Activated T-helper 1 cell treated with anti-CD3 and anti-CD28 coated beads, Interleukin-12 subunit alpha, Interleukin-12 subunit beta, Interleukin-2, Interleukin-4 antibody, amounts not matched to agents 30 ng/mL and 10 ng/mL and 1 ng/mL, durations not matched to agents 14 hours and 24 hours and 36 hours (primary cell): ENCODE results near the gene PSD4. TPM values are rescaled to one million over a fixed set of nuclear protein-coding genes. Genes with fewer than 3 reads are reported as not detected.
A peak's percentile ranks its signal among the peaks of the same experiment; 100 is the strongest.
"Not testable (repeated sequence)": the region's sequence is repeated elsewhere in the genome, so short reads cannot be mapped to it uniquely, and the experiment has no call there.

ENCODE experiments used
- DNase-seq: peaks from one replicate; pipeline ENCODE4 v3.0.0; 2021; ENCODE audit warnings: low spot score
- H3K27ac Mint-ChIP-seq: one replicate; pipeline ENCODE4 v1.8.0; 2021; ENCODE audit warnings: mild to moderate bottlenecking, mixed read lengths
- H3K27me3 Mint-ChIP-seq: one replicate; pipeline ENCODE4 v1.8.0; 2022; ENCODE audit warnings: mild to moderate bottlenecking, moderate library complexity, mixed read lengths; ENCODE audit not compliant: insufficient read depth
- H3K36me3 Mint-ChIP-seq: one replicate; pipeline ENCODE4 v1.8.0; 2021; ENCODE audit warnings: low read depth, mixed read lengths
- H3K4me1 Mint-ChIP-seq: one replicate; pipeline ENCODE4 v1.8.0; 2021; ENCODE audit warnings: low read depth, mixed read lengths
- H3K4me3 Mint-ChIP-seq: one replicate; pipeline ENCODE4 v1.8.0; 2021; ENCODE audit warnings: mild to moderate bottlenecking, moderate library complexity, mixed read lengths
- H3K9me3 Mint-ChIP-seq: one replicate; pipeline ENCODE4 v1.8.0; 2021; ENCODE audit warnings: mixed read lengths
- intact Hi-C: fragments of 100-400 bp; cut with micrococcal nuclease; formaldehyde crosslinking; loops from one replicate; pipeline ENCODE4 v1.15.1; 2024
- total RNA-seq: library from RNA; stranded (reverse); gene quantifications from 2 replicates; pipeline ENCODE4 v1.2.3, GENCODE V29; 2022

The PSD4 gene
- total RNA-seq, 1 donor from 2014 or later: 257 TPM

DNA sequence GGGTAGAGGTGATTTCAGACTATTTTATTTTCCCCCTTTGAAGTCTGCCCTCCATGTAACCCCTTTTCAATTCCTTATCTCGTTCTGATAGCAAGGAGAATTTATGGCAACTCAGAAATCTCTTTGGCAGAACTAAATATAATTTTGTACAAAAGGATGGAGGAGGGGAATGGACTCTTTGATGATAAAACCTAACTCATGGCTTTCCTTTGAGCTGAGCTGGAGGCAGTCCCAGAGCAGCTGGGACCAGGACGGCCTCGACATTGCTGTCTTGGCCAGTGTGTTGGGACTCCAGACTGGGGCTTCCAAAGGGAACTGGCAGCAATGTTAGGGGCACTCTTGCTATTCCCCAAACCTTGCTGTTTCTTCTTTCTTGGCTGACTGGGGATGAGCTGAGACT is 57.3 kb downstream of the PSD4 start:
- Mint-ChIP-seq H3K27ac (peak overlapping the region; percentile 65), H3K4me3 (no peak overlapping the region), H3K36me3 (peaks cover 2% of the 10 kb centered on the region), H3K27me3 (peaks cover 3% of the 10 kb centered on the region), H3K9me3 (no peaks in the 10 kb centered on the region), H3K4me1 (peaks cover 42% of the 10 kb centered on the region)
- intact Hi-C loops: no loop called here
- DNase-seq: no peak

DNA sequence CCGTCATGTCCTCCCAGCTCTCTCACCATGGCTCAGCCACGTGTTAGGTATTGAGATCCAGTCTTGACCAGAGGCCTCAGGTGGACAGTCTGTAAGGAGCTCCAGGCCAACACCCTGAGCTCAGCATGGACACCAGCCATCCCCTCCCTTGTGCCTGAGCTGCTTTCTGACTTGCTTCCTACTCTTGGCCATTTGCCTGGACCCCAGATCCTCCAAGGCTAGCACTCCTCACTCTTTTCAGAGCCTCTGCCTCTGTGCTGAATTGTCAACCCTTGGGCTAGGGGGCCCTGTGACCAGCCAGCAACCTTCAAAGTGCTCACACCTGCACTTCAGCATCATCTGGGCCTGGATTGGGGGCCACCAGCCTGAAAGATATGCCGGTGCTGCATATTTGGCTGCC is 58.4 kb downstream of the PSD4 start:
- intact Hi-C loops: no loop called here
- Mint-ChIP-seq H3K9me3 (no peaks in the 10 kb centered on the region), H3K27me3 (peaks cover 3% of the 10 kb centered on the region), H3K4me1 (peaks cover 42% of the 10 kb centered on the region), H3K27ac (peak overlapping the region; percentile 28), H3K4me3 (no peak overlapping the region), H3K36me3 (peaks cover 2% of the 10 kb centered on the region)
- DNase-seq: no peak

DNA sequence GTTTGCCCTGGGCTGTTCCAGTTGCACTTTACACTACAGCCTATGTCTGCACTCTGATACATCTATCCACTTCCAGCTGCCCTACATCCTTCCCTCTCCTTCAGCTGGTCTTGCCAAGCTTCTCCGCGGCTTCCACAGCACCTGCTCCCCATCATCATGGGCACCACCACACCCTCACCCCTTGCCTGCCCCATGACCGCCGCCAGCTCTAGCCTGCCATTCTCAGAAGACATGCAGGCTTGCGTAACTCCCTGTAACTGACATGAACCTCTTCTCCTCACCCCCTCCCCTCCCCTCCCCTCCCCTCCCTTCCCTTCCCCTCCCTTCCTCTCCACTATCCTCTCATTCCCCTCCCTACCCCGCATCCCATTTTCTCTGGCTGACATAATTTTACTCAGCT is 59.0 kb downstream of the PSD4 start:
- H3K27ac Mint-ChIP-seq: no peak overlapping the region

DNA sequence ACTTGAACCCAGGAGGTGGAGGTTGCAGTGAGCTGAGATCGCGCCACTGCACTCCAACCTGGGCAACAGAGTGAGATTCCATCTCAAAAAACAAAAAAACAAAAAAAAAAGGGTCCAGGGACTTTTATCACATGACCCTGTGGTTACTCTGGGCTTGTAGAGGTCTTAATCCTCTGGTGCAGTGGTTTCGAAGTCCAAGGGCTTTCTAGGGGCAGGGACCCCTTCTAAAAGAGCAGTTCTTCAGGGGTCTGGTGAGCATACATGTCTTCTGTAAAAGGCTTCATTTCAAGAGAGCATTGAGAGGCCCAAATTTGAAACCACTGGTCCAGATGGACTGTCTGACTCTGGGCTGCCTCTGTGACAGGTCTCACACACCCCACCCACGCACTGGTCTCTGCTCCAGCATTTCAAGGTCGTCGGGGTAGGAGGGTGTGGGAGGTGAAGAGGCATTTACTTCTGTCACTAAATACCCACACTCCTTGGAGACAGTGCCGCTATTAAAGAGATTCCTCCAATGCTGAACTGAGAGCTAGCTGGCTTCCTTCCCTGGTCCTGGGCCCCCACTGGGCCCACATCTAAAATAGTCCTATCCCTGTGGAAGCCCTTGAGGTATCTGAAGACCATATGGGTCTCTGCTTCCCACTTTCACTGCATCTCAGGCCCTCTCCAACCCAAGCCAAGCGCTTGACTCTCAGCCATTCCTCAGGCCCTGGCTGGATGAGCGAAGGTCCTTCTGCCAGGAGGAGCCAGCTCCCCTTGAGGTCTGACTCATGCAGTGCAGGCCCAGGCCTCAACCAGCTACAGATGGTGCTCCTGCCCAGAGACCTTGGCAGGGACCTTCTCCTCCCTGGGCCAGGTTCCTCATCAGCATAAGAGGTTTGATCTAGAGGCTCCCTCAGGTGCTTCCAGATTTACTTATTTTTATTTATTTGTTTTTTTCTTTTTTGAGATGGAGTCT is 60.1 kb downstream of the PSD4 start:
- Mint-ChIP-seq H3K27me3 (peaks cover 3% of the 10 kb centered on the region), H3K9me3 (no peaks in the 10 kb centered on the region), H3K27ac (peak overlapping the region; percentile 68), H3K4me3 (peak overlapping the region; percentile 51), H3K4me1 (peaks cover 33% of the 10 kb centered on the region), H3K36me3 (peaks cover 2% of the 10 kb centered on the region)
- DNase-seq: no peak
- intact Hi-C loops: loop anchor here (2.0 kb wide), 2 partner anchors 29 to 59 kb away; no protein-coding TSS in a partner anchor

More for the DNA sequence above, 59.0 kb downstream of the PSD4 start:
- Mint-ChIP-seq H3K9me3 (no peaks in the 10 kb centered on the region), H3K36me3 (peaks cover 2% of the 10 kb centered on the region), H3K27me3 (peaks cover 3% of the 10 kb centered on the region), H3K4me3 (no peak overlapping the region), H3K4me1 (peaks cover 42% of the 10 kb centered on the region)
- intact Hi-C loops: no loop called here
- no peak for DNase-seq

DNA sequence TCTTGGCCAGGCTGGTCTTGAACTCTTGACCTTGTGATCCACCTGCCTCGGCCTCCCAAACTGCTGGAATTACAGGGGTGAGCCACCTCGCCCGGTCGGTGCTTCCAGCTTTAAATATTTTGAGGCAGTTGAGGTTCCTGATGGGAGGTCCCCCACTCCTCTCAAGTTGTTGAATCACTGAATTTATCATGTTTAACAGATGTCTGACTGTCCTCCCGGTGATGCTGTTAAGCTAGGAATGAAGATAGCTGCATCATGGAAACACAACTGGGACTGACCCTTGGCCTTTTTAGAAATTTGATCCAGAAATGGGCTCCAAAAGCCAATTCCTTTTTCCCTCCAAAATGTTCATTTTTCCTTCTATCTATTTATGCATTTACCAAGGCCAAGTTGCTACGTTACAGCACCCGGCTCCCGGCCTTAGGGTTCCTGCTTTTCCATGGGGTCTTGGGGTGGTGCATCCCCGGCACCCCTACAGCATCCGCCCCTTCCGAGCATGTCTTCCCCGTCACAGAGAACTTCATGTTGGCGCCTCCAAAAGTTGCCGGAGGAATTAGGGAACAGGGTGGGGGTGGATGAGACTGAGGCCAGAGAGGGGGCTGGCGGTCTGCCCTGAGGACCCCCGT is 61.1 kb downstream of the PSD4 start:
- no peak for DNase-seq
- Mint-ChIP-seq H3K36me3 (peaks cover 2% of the 10 kb centered on the region), H3K4me1 (peaks cover 26% of the 10 kb centered on the region), H3K9me3 (no peaks in the 10 kb centered on the region), H3K27ac (peak overlapping the region; percentile 72), H3K27me3 (peaks cover 3% of the 10 kb centered on the region), H3K4me3 (peak overlapping the region; percentile 89)
- intact Hi-C loops: loop anchor here (2.0 kb wide), 2 partner anchors 30 to 60 kb away; no protein-coding TSS in a partner anchor

DNA sequence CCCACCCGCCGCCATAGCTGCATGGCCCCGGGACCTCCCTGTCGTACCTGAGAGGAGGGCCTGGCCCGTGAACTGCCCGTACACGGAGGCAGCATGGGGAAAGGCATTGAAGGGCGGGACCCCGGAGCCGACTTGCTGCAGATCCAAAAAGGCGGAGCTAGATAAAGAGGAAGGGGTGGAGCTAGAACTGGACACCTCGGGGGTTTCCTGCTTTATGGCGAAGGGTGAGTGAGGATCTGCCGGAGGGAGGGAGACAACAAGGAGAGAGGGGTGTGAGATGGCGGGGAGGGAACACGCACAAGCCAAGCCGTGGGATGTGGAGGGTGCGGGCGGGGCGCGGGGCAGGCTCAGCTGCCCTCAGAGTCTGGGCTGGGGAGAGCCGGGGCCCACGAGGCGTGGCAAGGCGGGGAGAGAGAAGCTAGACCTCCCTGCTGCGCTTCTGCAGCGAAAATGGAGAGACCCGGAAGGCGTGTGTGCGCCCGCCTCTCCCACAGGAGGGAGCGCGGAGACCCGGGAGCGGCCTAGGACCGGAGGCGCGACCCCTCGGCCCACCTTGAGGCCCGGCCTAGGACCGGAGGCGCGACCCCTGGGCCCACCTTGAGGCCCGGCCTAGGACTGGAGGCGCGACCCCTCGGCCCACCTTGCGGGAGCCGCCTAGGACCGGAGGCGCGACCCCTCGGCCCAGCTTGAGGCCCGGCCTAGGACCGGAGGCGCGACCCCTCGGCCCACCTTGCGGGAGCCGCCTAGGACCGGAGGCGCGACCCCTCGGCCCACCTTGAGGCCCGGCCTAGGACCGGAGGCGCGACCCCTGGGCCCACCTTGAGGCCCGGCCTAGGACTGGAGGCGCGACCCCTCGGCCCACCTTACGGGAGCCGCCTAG is 61.8 kb downstream of the PSD4 start:
- Mint-ChIP-seq H3K4me1 (peaks cover 25% of the 10 kb centered on the region), H3K4me3 (peak overlapping the region; percentile 89), H3K27ac (peak overlapping the region; percentile 91)
- intact Hi-C loops: loop anchor here (2.0 kb wide), 2 partner anchors 31 to 61 kb away; no protein-coding TSS in a partner anchor
- H3K27me3 Mint-ChIP-seq, H3K9me3 Mint-ChIP-seq, H3K36me3 Mint-ChIP-seq: not testable (repeated sequence)
- peak; percentile 44 for DNase-seq

DNA sequence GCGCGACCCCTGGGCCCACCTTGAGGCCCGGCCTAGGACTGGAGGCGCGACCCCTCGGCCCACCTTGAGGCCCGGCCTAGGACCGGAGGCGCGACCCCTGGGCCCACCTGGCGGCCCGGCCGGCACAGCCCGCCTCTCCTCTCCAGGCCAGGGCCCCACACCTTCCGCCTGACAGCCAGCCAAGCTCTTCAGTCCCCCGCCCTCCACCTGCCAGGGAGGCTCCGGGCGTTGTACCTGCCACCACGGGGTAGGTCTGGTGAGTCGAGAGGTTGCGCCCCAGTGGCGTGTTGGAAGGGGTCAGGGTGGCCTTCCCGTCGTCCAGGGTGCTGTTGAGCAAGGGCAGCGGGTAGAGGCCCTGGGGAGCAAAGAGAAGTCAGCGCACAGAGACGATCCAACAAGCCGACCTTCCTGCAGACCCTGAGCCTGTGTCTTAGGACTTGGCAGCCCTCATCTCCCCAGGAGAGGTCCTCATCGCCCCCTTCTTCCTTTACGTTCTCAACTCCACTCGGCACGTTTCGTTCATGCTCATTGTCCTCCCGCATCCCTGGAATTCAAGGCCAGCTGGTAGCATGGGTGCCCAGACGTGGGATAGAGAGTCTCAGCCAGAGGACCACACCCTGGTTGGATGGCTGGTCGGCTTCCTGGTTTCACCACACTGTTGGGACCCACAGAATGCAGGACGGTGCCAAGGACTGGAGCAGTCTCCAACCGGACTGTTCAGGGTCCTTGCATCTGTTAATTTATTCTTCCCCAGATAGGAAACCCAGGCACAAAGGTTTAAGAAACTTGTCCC is 62.8 kb downstream of the PSD4 start:
- Mint-ChIP-seq H3K27me3 (no peaks in the 10 kb centered on the region), H3K4me3 (peak overlapping the region; percentile 74), H3K9me3 (no peaks in the 10 kb centered on the region), H3K27ac (peak overlapping the region; percentile 35), H3K36me3 (peaks cover 2% of the 10 kb centered on the region), H3K4me1 (peaks cover 24% of the 10 kb centered on the region)
- DNase-seq: no peak
- intact Hi-C loops: no loop called here

DNA sequence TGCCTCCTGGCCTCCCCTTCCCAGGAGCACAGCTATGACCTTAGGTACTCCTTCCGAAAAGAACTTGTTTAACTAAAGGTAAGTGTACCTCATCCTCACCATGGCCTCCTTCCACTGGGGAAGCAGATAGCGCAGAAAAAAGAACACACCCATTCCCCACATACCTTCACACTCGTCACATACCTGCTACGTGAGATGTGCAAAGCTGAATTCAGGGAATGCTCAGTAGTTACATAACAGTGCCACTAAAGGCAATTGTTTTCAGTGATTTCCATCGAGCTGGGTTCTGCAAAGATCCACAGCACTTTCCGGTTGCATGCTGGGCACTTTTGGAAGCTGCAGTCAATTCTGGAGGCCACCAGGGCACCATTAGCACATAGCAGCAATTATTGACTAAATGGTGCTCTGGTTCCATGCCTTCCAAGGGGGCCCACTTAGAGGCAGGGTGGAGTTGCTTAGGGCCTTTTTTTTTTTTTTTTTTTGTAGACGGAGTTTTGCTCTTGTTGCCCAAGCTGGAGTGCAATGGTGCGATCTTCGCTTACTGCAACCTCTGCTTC is 63.9 kb downstream of the PSD4 start:
- Mint-ChIP-seq H3K9me3 (no peaks in the 10 kb centered on the region), H3K36me3 (peaks cover 2% of the 10 kb centered on the region), H3K27ac (no peak overlapping the region), H3K27me3 (no peaks in the 10 kb centered on the region), H3K4me1 (peaks cover 24% of the 10 kb centered on the region), H3K4me3 (peak overlapping the region; percentile 16)
- DNase-seq: no peak
- intact Hi-C loops: no loop called here

DNA sequence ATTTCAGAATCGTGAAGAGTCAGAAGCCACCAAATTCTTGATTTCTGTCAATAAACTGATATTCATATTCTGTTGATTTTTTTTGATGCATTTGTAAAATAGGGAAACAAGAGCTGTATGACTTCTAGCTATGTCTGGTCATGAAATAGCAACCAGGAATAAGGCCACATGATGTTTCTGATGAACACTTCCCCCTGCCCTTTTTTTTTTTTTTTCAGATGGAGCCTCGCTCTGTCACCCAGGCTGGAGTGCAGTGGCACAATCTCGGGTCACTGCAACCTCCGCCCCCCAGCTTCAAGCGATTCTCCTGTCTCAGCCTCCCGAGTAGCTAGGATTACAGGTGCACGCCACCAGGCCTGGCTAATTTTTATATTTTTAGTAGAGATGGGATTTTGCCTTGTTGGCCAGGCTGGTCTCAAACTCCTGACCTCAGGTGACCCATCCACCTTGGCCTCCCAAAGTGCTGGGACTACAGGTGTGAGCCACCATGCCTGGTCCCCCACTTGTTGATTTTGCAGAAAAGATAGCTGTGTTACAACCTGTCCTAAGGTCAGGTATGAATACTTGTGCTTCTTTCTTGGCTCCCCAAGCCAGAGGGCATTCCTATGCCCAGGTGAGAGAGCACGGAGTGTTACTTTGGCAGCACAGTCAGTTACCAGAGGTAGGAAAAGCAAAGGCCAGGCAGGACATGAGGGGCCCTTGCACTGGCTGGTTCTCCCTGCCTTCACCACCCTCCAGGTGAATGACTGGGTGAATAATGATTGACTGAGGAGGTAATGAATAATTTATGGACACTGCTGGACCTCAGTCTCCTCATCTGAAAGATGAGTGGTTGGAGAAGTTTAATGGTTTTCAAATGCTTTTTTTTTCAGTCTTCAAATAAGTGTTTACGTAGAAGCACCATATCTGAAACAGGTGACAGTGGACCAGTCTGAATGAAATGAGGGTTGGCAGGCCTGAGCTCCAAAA is 65.4 kb downstream of the PSD4 start:
- Mint-ChIP-seq H3K4me3 (no peak overlapping the region), H3K27ac (no peak overlapping the region), H3K9me3 (no peaks in the 10 kb centered on the region), H3K4me1 (peaks cover 20% of the 10 kb centered on the region), H3K36me3 (peaks cover 2% of the 10 kb centered on the region), H3K27me3 (no peaks in the 10 kb centered on the region)
- DNase-seq: no peak
- intact Hi-C loops: no loop called here

DNA sequence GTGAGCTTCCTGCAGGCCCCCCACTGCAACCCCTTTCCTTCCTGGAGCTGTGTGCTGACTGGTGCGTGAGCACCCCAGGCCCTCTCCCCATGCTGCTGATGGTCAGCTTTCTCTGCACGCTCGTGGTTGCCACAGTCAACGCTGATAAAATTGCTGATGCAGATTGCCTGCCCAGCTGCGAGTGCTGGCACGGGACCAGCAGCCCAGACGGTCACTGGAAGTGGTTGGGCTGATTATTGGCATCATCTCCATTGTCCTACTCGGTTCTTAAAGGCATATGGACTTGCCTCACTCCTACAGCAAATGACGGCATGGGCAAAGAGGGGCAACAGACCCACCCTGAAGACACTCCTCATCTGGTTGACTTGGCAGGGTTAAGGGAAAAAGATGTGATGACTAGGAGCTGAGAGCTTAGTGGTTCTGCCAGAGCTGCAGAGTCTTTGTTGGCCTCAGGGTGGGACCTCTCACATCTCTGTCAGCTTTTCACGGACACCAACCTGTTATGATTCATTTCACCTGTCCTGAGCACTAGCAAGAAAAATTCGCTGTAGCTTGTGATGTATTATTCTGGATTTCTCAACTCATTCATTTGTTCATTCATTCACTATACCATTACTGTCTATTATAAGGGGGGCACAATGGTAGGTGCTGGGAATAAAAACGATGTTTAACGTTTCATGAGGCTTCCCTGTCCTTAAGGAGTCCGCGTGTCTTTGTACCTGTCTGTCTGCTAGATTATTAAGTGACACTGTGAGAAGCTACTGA is 66.6 kb downstream of the PSD4 start:
- intact Hi-C loops: no loop called here
- no peak for DNase-seq
- H3K4me3 Mint-ChIP-seq: peak overlapping the region; percentile 0
- no peaks in the 10 kb centered on the region for H3K9me3 Mint-ChIP-seq
- H3K4me1 Mint-ChIP-seq: peaks cover 19% of the 10 kb centered on the region
- no peaks in the 10 kb centered on the region for H3K27me3 Mint-ChIP-seq
- peak overlapping the region; percentile 49 for H3K27ac Mint-ChIP-seq
- H3K36me3 Mint-ChIP-seq: peaks cover 1% of the 10 kb centered on the region
